ENCODE results near the gene TAF15. TPM values are rescaled to one million over a fixed set of nuclear protein-coding genes. Genes with fewer than 3 reads are reported as not detected.

Gene TAF15
- total and polyA plus RNA-seq, 4 donors: 54.2 to 217 (median 150) TPM

DNA sequence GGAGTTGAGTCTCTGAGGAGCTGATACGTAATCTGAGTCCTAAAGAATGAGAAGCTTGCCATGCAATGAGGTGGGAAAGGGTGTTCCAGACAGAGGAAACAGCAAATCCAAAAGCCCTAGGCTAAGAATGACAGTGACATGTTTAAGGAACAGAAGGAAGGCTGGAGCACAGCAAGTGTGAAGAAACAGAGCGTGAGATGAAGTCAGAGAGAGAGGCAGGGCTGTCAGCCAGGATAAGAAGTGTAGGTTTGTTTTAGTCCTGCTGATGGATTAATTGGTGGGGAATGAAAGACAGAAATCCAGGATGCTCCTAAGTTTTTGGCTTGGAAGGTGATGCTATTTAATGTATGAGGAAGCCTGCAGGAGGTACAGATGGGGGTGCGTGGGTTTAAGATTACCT lies 28.3 kb upstream of the TAF15 start:
- 62% methylated on average over 3 of the region's 3 CpGs for WGBS (ENCODE audit: insufficient coverage)
- peak in 1 of 6 donors; percentile 72 for DNase-seq (ENCODE audit: low read depth in 4 of 6, low spot score in 6 of 6)
- H3K36me3 ChIP-seq (ENCODE audit: control insufficient read depth, insufficient read depth, low read length): peaks cover 5% of the 10 kb centered on the region
- H3K9me3 ChIP-seq (ENCODE audit: control insufficient read depth, insufficient read depth, low read length): no peaks in the 10 kb centered on the region
- no peaks in the 10 kb centered on the region for H3K27me3 ChIP-seq (ENCODE audit: control insufficient read depth, insufficient read depth, low read length)
- no peak overlapping the region for H3K4me3 ChIP-seq (ENCODE audit: low read depth, low read length)
- peaks cover 9% of the 10 kb centered on the region for H3K4me1 ChIP-seq (ENCODE audit: control insufficient read depth, insufficient read depth, low read length)
- H3K27ac ChIP-seq (ENCODE audit: low read depth, low read length): no peak overlapping the region

DNA sequence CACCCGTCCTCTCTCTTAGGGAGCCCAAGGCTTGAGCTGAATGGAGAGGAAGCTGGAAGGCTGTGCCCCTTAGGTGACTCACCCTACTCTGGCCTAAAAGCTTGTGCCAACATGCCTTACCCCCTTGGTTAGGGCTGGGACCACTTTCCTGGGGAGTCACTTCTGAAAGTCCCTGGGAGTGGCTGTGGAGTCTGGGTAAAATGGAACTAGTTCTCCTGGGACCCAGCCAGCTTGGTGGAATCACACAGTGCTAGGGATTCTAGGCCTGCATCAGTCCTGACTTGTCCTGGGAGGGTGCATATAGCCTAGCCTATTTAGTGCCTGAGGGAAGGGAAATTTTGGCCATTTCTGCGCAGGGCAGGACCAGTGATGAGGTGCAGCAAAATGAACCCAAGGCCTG lies 24.4 kb upstream of the TAF15 start:
- no peak overlapping the region for H3K4me3 ChIP-seq (ENCODE audit: low read depth, low read length)
- no peaks in the 10 kb centered on the region for H3K36me3 ChIP-seq (ENCODE audit: control insufficient read depth, insufficient read depth, low read length)
- no peak overlapping the region for H3K27ac ChIP-seq (ENCODE audit: low read depth, low read length)
- H3K27me3 ChIP-seq (ENCODE audit: control insufficient read depth, insufficient read depth, low read length): no peaks in the 10 kb centered on the region
- no peak for DNase-seq (ENCODE audit: low read depth in 4 of 6, low spot score in 6 of 6)
- H3K9me3 ChIP-seq (ENCODE audit: control insufficient read depth, insufficient read depth, low read length): no peaks in the 10 kb centered on the region
- peaks cover 16% of the 10 kb centered on the region for H3K4me1 ChIP-seq (ENCODE audit: control insufficient read depth, insufficient read depth, low read length)
- 100% methylated on average over 1 of the region's 2 CpGs for WGBS (ENCODE audit: insufficient coverage)

DNA sequence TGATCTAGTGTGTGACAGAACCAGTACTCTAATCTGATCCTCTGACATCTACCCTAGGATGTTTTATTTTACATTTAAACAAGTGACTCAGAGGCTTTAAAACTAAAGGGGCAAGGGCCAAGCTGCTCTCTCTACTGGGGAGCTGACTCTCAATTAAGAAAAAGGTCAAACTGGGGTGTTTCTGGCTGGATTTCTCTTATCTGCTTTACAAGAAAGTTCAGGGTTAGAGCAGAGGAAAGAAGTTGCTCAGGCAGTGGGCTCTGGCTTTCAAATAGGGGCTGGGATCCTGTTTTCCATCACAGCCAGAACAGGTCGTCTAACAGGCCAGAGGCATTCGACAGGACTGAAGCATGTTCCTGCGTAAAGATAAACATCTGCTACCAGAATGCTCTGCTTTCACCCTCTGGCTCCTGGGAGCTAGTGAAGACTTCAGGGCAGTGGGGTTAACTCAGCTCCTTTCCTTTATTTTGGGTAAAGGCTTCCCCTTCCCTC lies 22.3 kb upstream of the TAF15 start:
- H3K27ac ChIP-seq (ENCODE audit: low read depth, low read length): peak overlapping the region; percentile 17
- H3K4me1 ChIP-seq (ENCODE audit: control insufficient read depth, insufficient read depth, low read length): peaks cover 16% of the 10 kb centered on the region
- H3K36me3 ChIP-seq (ENCODE audit: control insufficient read depth, insufficient read depth, low read length): no peaks in the 10 kb centered on the region
- no peaks in the 10 kb centered on the region for H3K9me3 ChIP-seq (ENCODE audit: control insufficient read depth, insufficient read depth, low read length)
- no peak for DNase-seq (ENCODE audit: low read depth in 4 of 6, low spot score in 6 of 6)
- peaks cover under 1% of the 10 kb centered on the region for H3K27me3 ChIP-seq (ENCODE audit: control insufficient read depth, insufficient read depth, low read length)
- no peak overlapping the region for H3K4me3 ChIP-seq (ENCODE audit: low read depth, low read length)
- WGBS (ENCODE audit: insufficient coverage): 23% methylated on average over 3 of the region's 3 CpGs

DNA sequence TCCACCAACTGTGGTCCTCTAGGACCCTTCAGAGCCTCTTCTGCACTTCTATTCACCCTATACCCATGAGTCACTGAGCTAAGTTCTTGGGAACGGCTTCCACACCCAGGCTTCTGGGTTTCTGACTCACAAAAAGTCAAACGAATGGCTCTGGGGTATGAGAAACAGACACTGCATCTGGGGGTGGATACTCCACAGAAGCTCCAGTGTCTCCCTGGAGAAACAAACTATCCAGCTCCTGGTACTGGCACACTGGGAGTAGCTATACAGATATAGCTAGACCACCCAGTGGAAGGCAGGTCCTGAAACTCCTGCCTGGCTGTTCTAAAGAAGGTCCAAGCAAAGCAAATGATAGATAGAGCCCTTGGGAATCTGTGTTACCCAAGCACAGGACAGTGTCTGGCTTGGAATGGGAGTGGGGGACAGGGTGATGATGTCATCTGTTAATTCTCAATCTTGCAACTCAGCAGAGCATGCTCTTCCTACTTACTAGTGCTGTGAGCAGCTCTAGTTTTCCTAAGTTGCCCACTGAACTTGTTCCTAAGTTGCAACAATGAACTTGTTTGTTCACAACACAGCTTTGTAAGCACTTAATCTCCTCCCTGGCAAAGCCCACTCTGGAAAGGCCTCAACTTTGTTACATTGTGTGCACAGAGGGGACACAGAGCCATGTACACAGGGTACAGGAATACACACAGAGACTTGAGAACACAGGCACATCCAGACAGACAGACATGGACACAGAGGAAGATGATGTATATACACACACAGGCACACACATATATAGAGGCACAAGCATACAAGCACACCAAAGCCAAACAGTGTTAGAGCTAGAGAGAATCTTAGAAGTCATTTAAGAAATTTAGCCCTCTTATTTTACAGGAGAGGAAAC lies 20.6 kb upstream of the TAF15 start:
- peak in 2 of 6 donors; percentile 72 to 80 for DNase-seq (ENCODE audit: low read depth in 4 of 6, low spot score in 6 of 6)
- WGBS (ENCODE audit: insufficient coverage): 39% methylated on average over 2 of the region's 2 CpGs
- peak overlapping the region; percentile 87 for H3K27ac ChIP-seq (ENCODE audit: low read depth, low read length)
- no peak overlapping the region for H3K4me3 ChIP-seq (ENCODE audit: low read depth, low read length)
- peaks cover 11% of the 10 kb centered on the region for H3K27me3 ChIP-seq (ENCODE audit: control insufficient read depth, insufficient read depth, low read length)
- no peaks in the 10 kb centered on the region for H3K36me3 ChIP-seq (ENCODE audit: control insufficient read depth, insufficient read depth, low read length)
- H3K9me3 ChIP-seq (ENCODE audit: control insufficient read depth, insufficient read depth, low read length): no peaks in the 10 kb centered on the region
- H3K4me1 ChIP-seq (ENCODE audit: control insufficient read depth, insufficient read depth, low read length): peaks cover 18% of the 10 kb centered on the region

DNA sequence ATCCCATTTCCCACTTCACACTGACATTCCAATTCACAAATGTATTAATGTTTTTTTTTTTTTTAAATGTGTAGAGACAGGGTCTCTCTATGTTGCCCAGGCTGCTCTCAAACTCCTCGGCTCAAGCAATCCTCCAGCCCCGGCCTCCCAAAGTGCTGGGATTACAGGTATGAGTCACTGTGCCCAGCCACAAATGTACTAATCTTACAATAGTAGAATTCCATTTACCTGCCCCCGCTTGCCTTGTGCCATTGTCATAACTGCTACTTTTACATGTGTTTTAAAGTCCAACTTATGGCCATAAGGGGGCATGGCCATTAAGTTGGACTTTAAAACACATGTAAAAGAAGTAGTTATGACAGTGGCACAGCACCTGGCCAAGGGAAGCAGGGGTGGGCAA lies 18.4 kb upstream of the TAF15 start:
- H3K36me3 ChIP-seq (ENCODE audit: control insufficient read depth, insufficient read depth, low read length): no peaks in the 10 kb centered on the region
- H3K27ac ChIP-seq (ENCODE audit: low read depth, low read length): no peak overlapping the region
- 90% methylated on average over 2 of the region's 3 CpGs for WGBS (ENCODE audit: insufficient coverage)
- DNase-seq (ENCODE audit: low read depth in 4 of 6, low spot score in 6 of 6): no peak
- H3K9me3 ChIP-seq (ENCODE audit: control insufficient read depth, insufficient read depth, low read length): no peaks in the 10 kb centered on the region
- peaks cover 35% of the 10 kb centered on the region for H3K4me1 ChIP-seq (ENCODE audit: control insufficient read depth, insufficient read depth, low read length)
- no peak overlapping the region for H3K4me3 ChIP-seq (ENCODE audit: low read depth, low read length)
- peaks cover 24% of the 10 kb centered on the region for H3K27me3 ChIP-seq (ENCODE audit: control insufficient read depth, insufficient read depth, low read length)

DNA sequence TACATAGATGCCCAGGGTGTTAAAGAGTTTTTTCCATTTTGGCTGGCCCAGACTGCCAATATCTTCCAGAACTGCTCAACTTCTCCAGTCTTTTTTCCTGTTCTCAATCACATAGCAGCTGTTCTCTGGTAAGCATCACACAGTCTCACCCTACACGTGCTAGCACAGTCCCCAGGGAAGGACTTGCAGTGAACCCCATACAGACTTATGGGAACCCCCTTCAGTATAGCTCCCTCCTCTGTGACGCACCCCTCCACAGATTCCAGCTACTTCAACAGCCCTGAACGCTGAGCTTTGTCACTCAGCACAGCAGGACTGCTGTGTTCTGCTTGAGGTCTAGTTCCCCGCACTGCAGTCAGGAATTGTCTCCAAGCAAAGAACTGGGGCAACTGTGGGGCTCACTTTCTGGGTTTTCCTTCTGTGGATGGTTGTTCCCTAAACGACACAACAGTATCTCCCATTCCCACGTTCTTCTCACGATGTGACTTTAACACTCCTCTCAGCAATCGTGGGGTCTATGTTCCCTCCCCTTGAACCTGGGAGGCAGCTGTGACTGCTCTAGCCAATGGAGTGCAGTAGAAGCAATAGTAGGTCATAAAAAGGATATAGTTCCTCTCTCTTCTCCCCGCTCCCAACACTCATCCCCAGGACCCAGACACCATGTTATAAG lies 17.5 kb upstream of the TAF15 start:
- Histone ChIP-seq H3K27me3 (ENCODE audit: control insufficient read depth, insufficient read depth, low read length) (peaks cover 29% of the 10 kb centered on the region), H3K9me3 (ENCODE audit: control insufficient read depth, insufficient read depth, low read length) (no peaks in the 10 kb centered on the region), H3K4me3 (ENCODE audit: low read depth, low read length) (no peak overlapping the region), H3K27ac (ENCODE audit: low read depth, low read length) (peak overlapping the region; percentile 0), H3K4me1 (ENCODE audit: control insufficient read depth, insufficient read depth, low read length) (peaks cover 36% of the 10 kb centered on the region), H3K36me3 (ENCODE audit: control insufficient read depth, insufficient read depth, low read length) (no peaks in the 10 kb centered on the region)
- DNase-seq (ENCODE audit: low read depth in 4 of 6, low spot score in 6 of 6): no peak
- WGBS (ENCODE audit: insufficient coverage): 58% methylated on average over 6 of the region's 9 CpGs

DNA sequence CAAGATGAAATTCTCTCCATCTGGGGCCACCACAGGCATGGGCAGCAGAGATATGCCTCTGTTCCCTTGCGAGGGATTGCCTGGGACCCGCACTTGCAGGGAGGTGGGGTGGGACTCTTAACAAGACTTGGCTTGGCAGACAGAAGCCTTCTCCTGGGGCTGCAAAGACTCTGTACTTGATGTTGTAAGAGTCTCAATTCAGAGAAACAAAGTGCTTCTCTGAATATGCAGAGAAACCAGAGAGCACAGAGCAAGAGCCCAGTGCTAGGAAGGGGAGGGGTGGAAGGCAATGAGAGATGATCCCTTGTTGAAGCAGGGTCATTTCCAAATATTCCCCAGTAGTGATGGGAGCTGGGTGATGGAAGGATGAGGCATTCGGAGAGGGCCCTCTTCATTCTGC lies 16.0 kb upstream of the TAF15 start:
- H3K9me3 ChIP-seq (ENCODE audit: control insufficient read depth, insufficient read depth, low read length): no peaks in the 10 kb centered on the region
- DNase-seq (ENCODE audit: low read depth in 4 of 6, low spot score in 6 of 6): peak in 2 of 6 donors; percentile 49 to 53
- peaks cover 27% of the 10 kb centered on the region for H3K4me1 ChIP-seq (ENCODE audit: control insufficient read depth, insufficient read depth, low read length)
- no peaks in the 10 kb centered on the region for H3K36me3 ChIP-seq (ENCODE audit: control insufficient read depth, insufficient read depth, low read length)
- 43% methylated on average over 3 of the region's 3 CpGs for WGBS (ENCODE audit: insufficient coverage)
- H3K27ac ChIP-seq (ENCODE audit: low read depth, low read length): peak overlapping the region; percentile 78
- H3K4me3 ChIP-seq (ENCODE audit: low read depth, low read length): peak overlapping the region; percentile 7
- H3K27me3 ChIP-seq (ENCODE audit: control insufficient read depth, insufficient read depth, low read length): peaks cover 29% of the 10 kb centered on the region

DNA sequence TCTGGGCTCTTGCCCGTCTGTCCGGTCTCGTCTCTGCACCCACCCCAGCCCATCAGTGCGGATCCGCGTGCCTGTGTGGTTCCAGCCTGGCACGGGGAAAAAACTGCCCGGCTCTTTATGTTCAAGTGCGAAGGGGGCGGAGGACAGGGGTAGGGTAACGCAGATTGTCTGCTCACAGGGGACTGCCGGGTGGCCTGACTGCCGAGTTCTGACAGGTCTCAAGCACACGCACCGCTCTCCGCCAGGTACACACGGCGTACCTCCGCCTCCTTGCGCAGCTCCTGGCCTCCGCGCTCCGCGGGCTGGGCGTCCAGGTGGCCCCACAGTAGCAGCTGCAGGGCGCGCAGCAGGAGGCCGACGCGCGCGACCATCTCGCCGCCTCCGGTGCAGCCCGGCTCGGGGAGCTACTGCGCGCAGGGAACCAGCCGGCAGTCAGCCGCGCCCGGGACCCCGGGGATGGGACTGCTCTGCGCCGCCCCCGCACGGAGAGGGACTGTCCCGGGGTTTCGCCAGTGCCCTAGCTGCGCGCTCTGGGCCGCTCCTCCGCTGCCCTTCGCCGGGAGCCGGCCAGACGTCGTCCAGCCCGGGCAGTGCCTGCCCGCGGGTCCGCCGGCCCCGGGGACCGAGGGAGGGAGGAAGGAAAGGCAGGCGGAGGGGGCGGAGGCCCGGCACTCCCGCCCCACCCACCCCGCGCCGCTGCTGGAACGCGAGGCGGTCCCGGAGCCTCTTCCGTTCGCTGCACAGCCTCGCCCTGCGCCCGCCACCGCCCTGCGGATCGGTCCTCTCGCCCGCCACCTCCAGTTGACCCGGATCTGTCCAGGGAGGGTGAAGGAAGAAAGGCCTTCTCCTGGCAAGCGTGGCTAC lies 14.0 kb upstream of the TAF15 start, which contains the start of gene MMP28:
MMP28 (minus strand) TSS at position 635 of the 864 bp plus-strand sequence; CDS start at position 371, 264 bp downstream.
- Histone ChIP-seq H3K9me3 (ENCODE audit: control insufficient read depth, insufficient read depth, low read length) (no peaks in the 10 kb centered on the region), H3K4me1 (ENCODE audit: control insufficient read depth, insufficient read depth, low read length) (peaks cover 37% of the 10 kb centered on the region), H3K36me3 (ENCODE audit: control insufficient read depth, insufficient read depth, low read length) (no peaks in the 10 kb centered on the region), H3K27me3 (ENCODE audit: control insufficient read depth, insufficient read depth, low read length) (peaks cover 29% of the 10 kb centered on the region), H3K27ac (ENCODE audit: low read depth, low read length) (peak within 1 kb of the TSS; percentile 25), H3K4me3 (ENCODE audit: low read depth, low read length) (peak within 1 kb of the TSS; percentile 38)
- whole genome bisulfite sequencing (ENCODE audit: insufficient coverage): under 1% methylated on average over 80 of the region's 89 CpGs
- peak in 2 of 6 donors; percentile 44 to 65 for DNase-seq (ENCODE audit: low read depth in 4 of 6, low spot score in 6 of 6)

DNA sequence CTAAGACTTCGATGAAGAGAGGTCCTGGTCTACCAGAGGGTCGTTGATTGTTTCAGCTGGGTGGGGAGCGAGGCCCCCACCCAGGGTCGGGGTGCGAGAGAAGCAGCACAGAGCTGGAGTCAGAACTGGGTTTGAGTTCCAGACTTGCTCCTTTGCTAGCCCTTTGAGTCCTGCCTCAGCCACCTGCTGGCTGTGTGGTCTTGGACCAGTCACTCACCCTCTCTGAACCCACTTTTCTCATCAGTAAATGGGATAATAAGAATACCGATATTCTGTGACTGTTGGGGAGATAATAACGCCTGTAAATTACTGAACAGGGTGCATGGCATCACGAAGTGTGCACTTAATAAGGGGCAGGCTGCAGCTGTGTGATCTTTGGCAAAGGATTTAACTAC lies 13.4 kb upstream of the TAF15 start:
- Histone ChIP-seq H3K4me3 (ENCODE audit: low read depth, low read length) (peak overlapping the region; percentile 24), H3K4me1 (ENCODE audit: control insufficient read depth, insufficient read depth, low read length) (peaks cover 44% of the 10 kb centered on the region), H3K9me3 (ENCODE audit: control insufficient read depth, insufficient read depth, low read length) (no peaks in the 10 kb centered on the region), H3K27me3 (ENCODE audit: control insufficient read depth, insufficient read depth, low read length) (peaks cover 29% of the 10 kb centered on the region), H3K27ac (ENCODE audit: low read depth, low read length) (peak overlapping the region; percentile 25), H3K36me3 (ENCODE audit: control insufficient read depth, insufficient read depth, low read length) (no peaks in the 10 kb centered on the region)
- 43% methylated on average over 7 of the region's 8 CpGs for WGBS (ENCODE audit: insufficient coverage)
- DNase-seq (ENCODE audit: low read depth in 4 of 6, low spot score in 6 of 6): no peak

Measured in spinal cord (tissue), 10 donors.